HCT116 (cell line): ENCODE results near the gene VWA1. TPM values are rescaled to one million over a fixed set of nuclear protein-coding genes. Genes with fewer than 3 reads are reported as not detected.

Experiments
- ATAC-seq: fragments of 200-7000 bp; cut with Tn5 transposase; 2 replicates; pipeline ENCODE4 v1.9.1; 2020; ENCODE audit warnings: mild to moderate bottlenecking, moderate library complexity
- BruUV-seq: library from RNA; stranded (reverse); fragments of 400-500 nt; replicated peaks from 2 replicates; lab custom pipeline; 2021; lab: Mats Ljungman, UMichigan
- CTCF ChIA-PET: fragments of 300-600 bp; sonication (Branson Sonifier 250); formaldehyde crosslinking; loops from one replicate; lab custom pipeline; 2021; ENCODE audit warnings: antibody characterized with exemption; lab: Charles Lee
- POLR2A ChIA-PET: fragments of 300-600, 350-600 bp; sonication (Branson Sonifier 250); formaldehyde crosslinking; loops from one replicate; lab custom pipeline; 2021; ENCODE audit warnings: antibody characterized with exemption; lab: Charles Lee
- RAD21 ChIA-PET, 2 experiments: fragments of 300-600 bp; sonication (Branson Sonifier 250); formaldehyde crosslinking; loops; one replicate each; lab custom pipeline; 2023; ENCODE audit warnings: low total read pairs in 2 of 2; ENCODE audit not compliant: uncharacterized antibody in 2 of 2, unreplicated experiment in 2 of 2, low non-redundant PET in 1 of 2; lab: Charles Lee
- DNase-seq: peaks from one replicate; pipeline ENCODE4 v3.0.0-alpha.2; 2010; ENCODE audit warnings: low read depth, low spot score
- H2AFZ ChIP-seq: fragments of 200-600 bp; shearing (Covaris generic), sonication (generic); 2 replicates; pipeline ENCODE4 v1.6.1; 2017; ENCODE audit warnings: low read depth, mixed run types, mixed read lengths, antibody characterized with exemption, low read length; ENCODE audit not compliant: poor library complexity, severe bottlenecking
- H3K27ac ChIP-seq: 2 replicates; pipeline ENCODE4 v1.5.1; 2012; ENCODE audit warnings: low read depth, low read length
- H3K27me3 ChIP-seq: fragments of 200-600 bp; sonication (generic); 2 replicates; pipeline ENCODE4 v1.6.1; 2016; ENCODE audit warnings: mixed run types, low read length, mixed read lengths; ENCODE audit not compliant: insufficient read depth
- H3K36me3 ChIP-seq, 2 experiments: fragments of 200-500 bp in 1 of 2; fragments of 200-600 bp in 1 of 2; sonication (Bioruptor generic) in 1 of 2; sonication (generic) in 1 of 2; 2 replicates each; pipeline versions ENCODE4 v1.5.1 to v1.6.1; 2014 to 2016; ENCODE audit warnings: low read length in 2 of 2, inconsistent platforms in 1 of 2, mixed read lengths in 1 of 2, mixed run types in 1 of 2; ENCODE audit not compliant: insufficient read depth in 2 of 2, control insufficient read depth in 1 of 2
- H3K4me1 ChIP-seq, 2 experiments: fragments of 200-600 bp in 1 of 2; sonication (generic) in 1 of 2; 2 replicates each; pipeline versions ENCODE4 v1.5.1 to v1.6.1; 2012 to 2017; ENCODE audit warnings: low read length in 2 of 2, inconsistent platforms in 1 of 2, mild to moderate bottlenecking in 1 of 2, mixed read lengths in 1 of 2, mixed run types in 1 of 2, moderate library complexity in 1 of 2; ENCODE audit not compliant: insufficient read depth in 2 of 2, control insufficient read depth in 1 of 2
- H3K4me2 ChIP-seq: fragments of 200-600 bp; sonication (generic); 2 replicates; pipeline ENCODE4 v1.6.1; 2017; ENCODE audit warnings: mixed run types, low read length, mixed read lengths
- H3K4me3 ChIP-seq, 2 experiments: fragments of 200-600 bp in 1 of 2; sonication (generic) in 1 of 2; replicated peaks in 1 of 2; 2 replicates each; pipeline ENCODE4 v1.5.1; 2011 to 2016; ENCODE audit warnings: low read length in 2 of 2, control low read depth in 1 of 2, low read depth in 1 of 2, mild to moderate bottlenecking in 1 of 2, mixed read lengths in 1 of 2, mixed run types in 1 of 2
- H3K79me2 ChIP-seq: fragments of 200-600 bp; sonication (generic); 2 replicates; pipeline ENCODE4 v1.6.1; 2017; ENCODE audit warnings: mild to moderate bottlenecking, mixed run types, low read length, moderate library complexity, mixed read lengths; ENCODE audit not compliant: insufficient read depth
- H3K9ac ChIP-seq: fragments of 200-600 bp; sonication (generic); 2 replicates; pipeline ENCODE4 v1.6.1; 2016; ENCODE audit warnings: low read length, mixed read lengths
- H3K9me2 ChIP-seq: fragments of 200-600 bp; sonication (generic), shearing (Covaris generic); 2 replicates; pipeline ENCODE4 v1.6.1; 2017; ENCODE audit warnings: mixed run types, mild to moderate bottlenecking, moderate library complexity; ENCODE audit not compliant: insufficient read depth
- H3K9me3 ChIP-seq, 2 experiments: fragments of 200-500 bp in 1 of 2; fragments of 200-600 bp in 1 of 2; sonication (Bioruptor generic) in 1 of 2; sonication (generic) in 1 of 2; 2 replicates each; pipeline ENCODE4 v1.6.1; 2014 to 2017; ENCODE audit warnings: low read length in 2 of 2, mixed read lengths in 2 of 2, inconsistent platforms in 1 of 2, low read depth in 1 of 2, mild to moderate bottlenecking in 1 of 2, mixed run types in 1 of 2, moderate library complexity in 1 of 2; ENCODE audit not compliant: control insufficient read depth in 1 of 2, insufficient read depth in 1 of 2
- H4K20me1 ChIP-seq: fragments of 200-600 bp; sonication (generic), shearing (Covaris generic); 2 replicates; pipeline ENCODE4 v1.6.1; 2017; ENCODE audit warnings: mixed run types, mild to moderate bottlenecking, moderate library complexity; ENCODE audit not compliant: insufficient read depth
- CBX3 ChIP-seq: IDR thresholded peaks from 2 replicates; pipeline ENCODE4 v1.6.1; 2012; ENCODE audit warnings: low read depth
- CEBPB ChIP-seq: IDR thresholded peaks from 2 replicates; pipeline ENCODE4 v1.6.1; 2012; ENCODE audit warnings: low read depth
- EGR1 ChIP-seq: IDR thresholded peaks from 2 replicates; pipeline ENCODE4 v1.6.1; 2012; ENCODE audit warnings: low read depth
- ELF1 ChIP-seq: IDR thresholded peaks from 2 replicates; pipeline ENCODE4 v1.6.1; 2012; ENCODE audit warnings: low read depth, borderline replicate concordance
- EZH2 ChIP-seq: fragments of 200-600 bp; sonication (generic); IDR thresholded peaks from 2 replicates; pipeline ENCODE4 v1.6.1; 2017; ENCODE audit warnings: antibody characterized with exemption, mixed run types
- FOSL1 ChIP-seq: IDR thresholded peaks from 2 replicates; pipeline ENCODE4 v1.6.1; 2012; ENCODE audit warnings: low read depth
- JUND ChIP-seq: IDR thresholded peaks from 2 replicates; pipeline ENCODE4 v1.6.1; 2012
- MAX ChIP-seq: IDR thresholded peaks from 2 replicates; pipeline ENCODE4 v1.6.1; 2012
- POLR2A ChIP-seq: IDR thresholded peaks from 2 replicates; pipeline ENCODE4 v1.7.0; 2011; ENCODE audit warnings: borderline replicate concordance; ENCODE audit not compliant: insufficient read depth, insufficient read length; ENCODE audit errors: extremely low read depth
- POLR2AphosphoS5 ChIP-seq: IDR thresholded peaks from 2 replicates; pipeline ENCODE4 v1.6.1; 2011; ENCODE audit warnings: mild to moderate bottlenecking, low read depth, low read length, moderate library complexity
- REST ChIP-seq: IDR thresholded peaks from 2 replicates; pipeline ENCODE4 v1.6.1; 2012; ENCODE audit warnings: low read depth
- SIN3A ChIP-seq: IDR thresholded peaks from 2 replicates; pipeline ENCODE4 v1.6.1; 2012; ENCODE audit warnings: low read depth
- SP1 ChIP-seq: IDR thresholded peaks from 2 replicates; pipeline ENCODE4 v1.6.1; 2012; ENCODE audit warnings: low read depth
- YY1 ChIP-seq: IDR thresholded peaks from 2 replicates; pipeline ENCODE4 v1.6.1; 2011; ENCODE audit warnings: low read length, low read depth, moderate library complexity, mild to moderate bottlenecking; ENCODE audit not compliant: insufficient replicate concordance; ENCODE audit errors: extremely low read depth
- ZFX ChIP-seq: fragments of 450-650 bp; IDR thresholded peaks from 2 replicates; pipeline ENCODE4 v1.6.1; 2017
- intact Hi-C: fragments of 100-400 bp; cut with micrococcal nuclease; formaldehyde crosslinking; loops from 2 replicates; pipeline ENCODE4 v1.10.0; 2022
- total RNA-seq: library from RNA; stranded (reverse); gene quantifications from one replicate; pipeline ENCODE4 v1.2.1, GENCODE V29; 2021; ENCODE audit not compliant: unreplicated experiment
- TF ChIP-seq, protein P1 (sequence below): IDR thresholded peaks from 2 replicates; pipeline ENCODE4 v1.6.1; 2011; ENCODE audit warnings: mild to moderate bottlenecking, low read length, moderate library complexity; ENCODE audit not compliant: insufficient replicate concordance; ENCODE audit errors: extremely low read depth
- TF ChIP-seq, protein P2 (sequence below), 3 experiments: fragments of 200-600 bp in 1 of 3; sonication (generic) in 1 of 3; IDR thresholded peaks in 2 of 3; conservative IDR thresholded peaks in 1 of 3; 2 replicates each; pipeline ENCODE4 v1.5.1; 2012 to 2017; ENCODE audit warnings: low read depth in 2 of 3, low read length in 2 of 3, antibody characterized with exemption in 1 of 3, borderline replicate concordance in 1 of 3, control low read depth in 1 of 3, mild to moderate bottlenecking in 1 of 3, mixed read lengths in 1 of 3, mixed run types in 1 of 3, moderate library complexity in 1 of 3; ENCODE audit not compliant: insufficient read depth in 1 of 3

The VWA1 gene
- total RNA-seq, 1 experiment from 2014 or later, result 50.6 TPM

DNA sequence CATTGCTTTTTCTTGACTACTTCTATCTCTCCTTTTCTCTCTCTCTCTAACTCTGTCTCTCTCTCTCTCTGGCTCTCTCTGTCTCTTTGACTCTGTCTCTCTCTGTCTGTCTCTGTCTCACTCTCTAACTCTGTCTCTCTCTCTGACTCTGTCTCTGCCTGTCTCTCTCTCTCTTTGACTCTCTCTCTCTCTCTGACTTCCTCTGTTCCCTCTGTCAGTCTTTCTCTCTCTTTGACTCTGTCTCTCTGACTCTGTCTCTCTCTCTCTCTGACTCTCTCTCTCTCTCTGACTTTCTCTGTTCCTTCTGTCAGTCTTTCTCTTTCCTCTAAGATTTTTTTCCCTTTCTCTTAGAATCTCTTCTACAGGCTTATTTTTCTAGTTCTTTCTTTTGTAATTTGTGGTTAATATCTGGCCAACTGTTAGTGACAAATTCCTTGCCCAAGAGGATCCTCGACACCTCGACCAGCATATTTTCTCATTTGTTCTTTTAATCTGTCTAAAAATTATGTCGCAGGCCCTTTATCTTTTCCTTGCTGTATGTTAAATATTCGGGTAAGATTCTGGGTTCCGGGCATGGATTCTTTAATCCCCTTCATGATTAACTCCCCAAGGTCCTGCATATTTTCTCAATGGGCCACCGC lies 13.7 kb downstream of the VWA1 start, which contains the start of gene ATAD3C:
TSS of gene ATAD3C (plus strand) at position 591 of the 641 bp plus-strand sequence. CDS start 995 bp downstream, outside the sequence.
- no peak within 1 kb of the TSS for H3K4me2 ChIP-seq
- intact Hi-C loops, result no loop called here
- ATAC-seq, result no peak
- no peak for DNase-seq
- H3K27ac ChIP-seq, result no peak within 1 kb of the TSS
- H3K9me2 ChIP-seq, result no peaks in the 10 kb centered on the region
- no peaks in the 10 kb centered on the region for H3K36me3 ChIP-seq
- POLR2A ChIA-PET, result no interaction called here
- H4K20me1 ChIP-seq, result no peaks in the 10 kb centered on the region
- RAD21 ChIA-PET, result no interaction called here
- BruUV-seq, result no TSS peak
- no peak within 1 kb of the TSS for H2AFZ ChIP-seq
- H3K27me3 ChIP-seq, result no peaks in the 10 kb centered on the region
- CTCF ChIA-PET, result no interaction called here
- no peaks in the 10 kb centered on the region for H3K79me2 ChIP-seq
- H3K9ac ChIP-seq, result no peak within 1 kb of the TSS
- no peaks in the 10 kb centered on the region for H3K9me3 ChIP-seq
- H3K4me1 ChIP-seq, result no peaks in the 10 kb centered on the region
- no peak within 1 kb of the TSS for H3K4me3 ChIP-seq
- no peak for TF ChIP-seq CEBPB
- TF ChIP-seq ELF1, result no peak
- no peak for TF ChIP-seq SIN3A
- no peak for TF ChIP-seq MAX
- TF ChIP-seq FOSL1, result no peak
- TF ChIP-seq ZFX, result no peak
- no peak for TF ChIP-seq EZH2
- no peak for TF ChIP-seq REST
- TF ChIP-seq, protein P1, sequence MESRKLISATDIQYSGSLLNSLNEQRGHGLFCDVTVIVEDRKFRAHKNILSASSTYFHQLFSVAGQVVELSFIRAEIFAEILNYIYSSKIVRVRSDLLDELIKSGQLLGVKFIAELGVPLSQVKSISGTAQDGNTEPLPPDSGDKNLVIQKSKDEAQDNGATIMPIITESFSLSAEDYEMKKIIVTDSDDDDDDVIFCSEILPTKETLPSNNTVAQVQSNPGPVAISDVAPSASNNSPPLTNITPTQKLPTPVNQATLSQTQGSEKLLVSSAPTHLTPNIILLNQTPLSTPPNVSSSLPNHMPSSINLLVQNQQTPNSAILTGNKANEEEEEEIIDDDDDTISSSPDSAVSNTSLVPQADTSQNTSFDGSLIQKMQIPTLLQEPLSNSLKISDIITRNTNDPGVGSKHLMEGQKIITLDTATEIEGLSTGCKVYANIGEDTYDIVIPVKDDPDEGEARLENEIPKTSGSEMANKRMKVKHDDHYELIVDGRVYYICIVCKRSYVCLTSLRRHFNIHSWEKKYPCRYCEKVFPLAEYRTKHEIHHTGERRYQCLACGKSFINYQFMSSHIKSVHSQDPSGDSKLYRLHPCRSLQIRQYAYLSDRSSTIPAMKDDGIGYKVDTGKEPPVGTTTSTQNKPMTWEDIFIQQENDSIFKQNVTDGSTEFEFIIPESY, result no peak
- TF ChIP-seq CBX3, result no peak
- TF ChIP-seq POLR2AphosphoS5, result no peak
- TF ChIP-seq EGR1, result no peak
- no peak for TF ChIP-seq YY1
- no peak for TF ChIP-seq SP1
- no peak for TF ChIP-seq JUND
- TF ChIP-seq POLR2A, result no peak
- TF ChIP-seq, protein P2, sequence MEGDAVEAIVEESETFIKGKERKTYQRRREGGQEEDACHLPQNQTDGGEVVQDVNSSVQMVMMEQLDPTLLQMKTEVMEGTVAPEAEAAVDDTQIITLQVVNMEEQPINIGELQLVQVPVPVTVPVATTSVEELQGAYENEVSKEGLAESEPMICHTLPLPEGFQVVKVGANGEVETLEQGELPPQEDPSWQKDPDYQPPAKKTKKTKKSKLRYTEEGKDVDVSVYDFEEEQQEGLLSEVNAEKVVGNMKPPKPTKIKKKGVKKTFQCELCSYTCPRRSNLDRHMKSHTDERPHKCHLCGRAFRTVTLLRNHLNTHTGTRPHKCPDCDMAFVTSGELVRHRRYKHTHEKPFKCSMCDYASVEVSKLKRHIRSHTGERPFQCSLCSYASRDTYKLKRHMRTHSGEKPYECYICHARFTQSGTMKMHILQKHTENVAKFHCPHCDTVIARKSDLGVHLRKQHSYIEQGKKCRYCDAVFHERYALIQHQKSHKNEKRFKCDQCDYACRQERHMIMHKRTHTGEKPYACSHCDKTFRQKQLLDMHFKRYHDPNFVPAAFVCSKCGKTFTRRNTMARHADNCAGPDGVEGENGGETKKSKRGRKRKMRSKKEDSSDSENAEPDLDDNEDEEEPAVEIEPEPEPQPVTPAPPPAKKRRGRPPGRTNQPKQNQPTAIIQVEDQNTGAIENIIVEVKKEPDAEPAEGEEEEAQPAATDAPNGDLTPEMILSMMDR (IDR thresholded peaks at IDR 0.05 in 2 of 3, conservative IDR thresholded peaks at IDR 0.05 in 1 of 3; ENCODE audit: borderline replicate concordance in 1 of 3, insufficient read depth in 1 of 3, low read depth in 2 of 3, low read length in 2 of 3), result no peak
